Hepatocyte (in vitro differentiated cells): ENCODE results near the gene PTPRH.

Experiments used
- CTCF ChIP-seq: fragments of 200-600 bp; sonication (generic); IDR thresholded peaks from 2 replicates; pipeline ENCODE4 v1.5.1; 2016; ENCODE audit warnings: antibody characterized with exemption, mild to moderate bottlenecking; ENCODE audit not compliant: poor library complexity
- EZH2phosphoT487 ChIP-seq: fragments of 200-600 bp; sonication (generic); IDR thresholded peaks from one replicate; pipeline ENCODE4 v1.6.1; 2018; ENCODE audit warnings: antibody characterized with exemption, mild to moderate bottlenecking, low read depth, moderate library complexity; ENCODE audit not compliant: unreplicated experiment, severe bottlenecking

- TF ChIP-seq CTCF (no peak), EZH2phosphoT487 (no peak)
Measured at GRCh38 chr19:55248704-55249103, 39.4 kb upstream of the PTPRH start.
